ENCODE data around the gene ADD1.
"Not testable (repeated sequence)": the region's sequence is repeated elsewhere in the genome, so short reads cannot be mapped to it uniquely, and the experiment has no call there.

Gene ADD1

GRCh38 chr4:2944586-2945526, 101.2 kb downstream of the ADD1 start:
- Histone ChIP-seq H3K4me3 (ENCODE audit: low read depth in 1 of 2, low read length in 2 of 2) (no peak overlapping the region), H3K27ac (ENCODE audit: low read depth, low read length) (no peak overlapping the region), H3K27me3 (ENCODE audit: control insufficient read depth in 1 of 2, insufficient read depth in 2 of 2, low read length in 2 of 2) (no peaks in the 10 kb centered on the region), H3K9ac (ENCODE audit: low read length) (no peak overlapping the region), H3K36me3 (ENCODE audit: insufficient read depth, low read length) (peaks cover 69% of the 10 kb centered on the region), H3K9me3 (ENCODE audit: low read length) (no peaks in the 10 kb centered on the region), H3K4me1 (ENCODE audit: insufficient read depth, low read length) (no peaks in the 10 kb centered on the region)

- H3K9ac ChIP-seq (ENCODE audit: low read length); H3K4me3 ChIP-seq (ENCODE audit: low read depth in 1 of 2, low read length in 2 of 2); H3K27me3 ChIP-seq (ENCODE audit: control insufficient read depth in 1 of 2, insufficient read depth in 2 of 2, low read length in 2 of 2); H3K9me3 ChIP-seq (ENCODE audit: low read length); H3K4me1 ChIP-seq (ENCODE audit: insufficient read depth, low read length); H3K27ac ChIP-seq (ENCODE audit: low read depth, low read length): not testable (repeated sequence)
- peaks cover 70% of the 10 kb centered on the region for H3K36me3 ChIP-seq (ENCODE audit: insufficient read depth, low read length)
Measured at GRCh38 chr4:2945619-2946604, 102.3 kb downstream of the ADD1 start.

- Histone ChIP-seq H3K4me1 (ENCODE audit: insufficient read depth, low read length) (no peaks in the 10 kb centered on the region), H3K27ac (ENCODE audit: low read depth, low read length) (no peak overlapping the region), H3K9ac (ENCODE audit: low read length) (no peak overlapping the region), H3K4me3 (ENCODE audit: low read depth in 1 of 2, low read length in 2 of 2) (no peak overlapping the region), H3K9me3 (ENCODE audit: low read length) (no peaks in the 10 kb centered on the region), H3K36me3 (ENCODE audit: insufficient read depth, low read length) (peaks cover 67% of the 10 kb centered on the region), H3K27me3 (ENCODE audit: control insufficient read depth in 1 of 2, insufficient read depth in 2 of 2, low read length in 2 of 2) (no peaks in the 10 kb centered on the region)
Measured at GRCh38 chr4:2946812-2947600, 103.4 kb downstream of the ADD1 start.

GRCh38 chr4:2947926-2948325, 104.3 kb downstream of the ADD1 start:
- Histone ChIP-seq H3K9me3 (ENCODE audit: low read length) (no peaks in the 10 kb centered on the region), H3K36me3 (ENCODE audit: insufficient read depth, low read length) (peaks cover 70% of the 10 kb centered on the region), H3K27ac (ENCODE audit: low read depth, low read length) (no peak overlapping the region), H3K4me3 (ENCODE audit: low read depth in 1 of 2, low read length in 2 of 2) (no peak overlapping the region), H3K4me1 (ENCODE audit: insufficient read depth, low read length) (no peaks in the 10 kb centered on the region), H3K9ac (ENCODE audit: low read length) (no peak overlapping the region), H3K27me3 (ENCODE audit: control insufficient read depth in 1 of 2, insufficient read depth in 2 of 2, low read length in 2 of 2) (no peaks in the 10 kb centered on the region)

- Histone ChIP-seq H3K4me3 (ENCODE audit: low read depth in 1 of 2, low read length in 2 of 2) (no peak overlapping the region), H3K27ac (ENCODE audit: low read depth, low read length) (no peak overlapping the region), H3K9ac (ENCODE audit: low read length) (no peak overlapping the region), H3K36me3 (ENCODE audit: insufficient read depth, low read length) (peaks cover 83% of the 10 kb centered on the region), H3K4me1 (ENCODE audit: insufficient read depth, low read length) (no peaks in the 10 kb centered on the region), H3K27me3 (ENCODE audit: control insufficient read depth in 1 of 2, insufficient read depth in 2 of 2, low read length in 2 of 2) (no peaks in the 10 kb centered on the region), H3K9me3 (ENCODE audit: low read length) (no peaks in the 10 kb centered on the region)
Measured at GRCh38 chr4:2948895-2949781, 105.5 kb downstream of the ADD1 start.

- Histone ChIP-seq H3K27ac (ENCODE audit: low read depth, low read length) (no peak overlapping the region), H3K4me3 (ENCODE audit: low read depth in 1 of 2, low read length in 2 of 2) (no peak overlapping the region)
Measured at GRCh38 chr4:2949782-2950125, 106.1 kb downstream of the ADD1 start.

GRCh38 chr4:2950221-2950989, 106.8 kb downstream of the ADD1 start:
- peaks cover 78% of the 10 kb centered on the region for H3K36me3 ChIP-seq (ENCODE audit: insufficient read depth, low read length)
- no peaks in the 10 kb centered on the region for H3K4me1 ChIP-seq (ENCODE audit: insufficient read depth, low read length)
- no peak overlapping the region for H3K27ac ChIP-seq (ENCODE audit: low read depth, low read length)
- no peak overlapping the region for H3K4me3 ChIP-seq (ENCODE audit: low read depth in 1 of 2, low read length in 2 of 2)
- no peaks in the 10 kb centered on the region for H3K27me3 ChIP-seq (ENCODE audit: control insufficient read depth in 1 of 2, insufficient read depth in 2 of 2, low read length in 2 of 2)
- no peaks in the 10 kb centered on the region for H3K9me3 ChIP-seq (ENCODE audit: low read length)
- no peak overlapping the region for H3K9ac ChIP-seq (ENCODE audit: low read length)

More at GRCh38 chr4:2949782-2950125, 106.1 kb downstream of the ADD1 start:
- peaks cover 84% of the 10 kb centered on the region for H3K36me3 ChIP-seq (ENCODE audit: insufficient read depth, low read length)
- H3K4me1 ChIP-seq (ENCODE audit: insufficient read depth, low read length) = no peaks in the 10 kb centered on the region
- no peaks in the 10 kb centered on the region for H3K9me3 ChIP-seq (ENCODE audit: low read length)
- H3K9ac ChIP-seq (ENCODE audit: low read length) = no peak overlapping the region
- H3K27me3 ChIP-seq (ENCODE audit: control insufficient read depth in 1 of 2, insufficient read depth in 2 of 2, low read length in 2 of 2) = no peaks in the 10 kb centered on the region

GRCh38 chr4:2953496-2953895, 109.9 kb downstream of the ADD1 start:
- Histone ChIP-seq H3K9ac (ENCODE audit: low read length) (no peak overlapping the region), H3K9me3 (ENCODE audit: low read length) (no peaks in the 10 kb centered on the region), H3K27ac (ENCODE audit: low read depth, low read length) (no peak overlapping the region), H3K4me1 (ENCODE audit: insufficient read depth, low read length) (no peaks in the 10 kb centered on the region), H3K27me3 (ENCODE audit: control insufficient read depth in 1 of 2, insufficient read depth in 2 of 2, low read length in 2 of 2) (no peaks in the 10 kb centered on the region), H3K36me3 (ENCODE audit: insufficient read depth, low read length) (peaks cover 76% of the 10 kb centered on the region), H3K4me3 (ENCODE audit: low read depth in 1 of 2, low read length in 2 of 2) (no peak overlapping the region)

- no peak overlapping the region for H3K4me3 ChIP-seq (ENCODE audit: low read depth in 1 of 2, low read length in 2 of 2)
- no peaks in the 10 kb centered on the region for H3K9me3 ChIP-seq (ENCODE audit: low read length)
- H3K36me3 ChIP-seq (ENCODE audit: insufficient read depth, low read length) = peaks cover 66% of the 10 kb centered on the region
- no peak overlapping the region for H3K9ac ChIP-seq (ENCODE audit: low read length)
- H3K4me1 ChIP-seq (ENCODE audit: insufficient read depth, low read length) = no peaks in the 10 kb centered on the region
- H3K27me3 ChIP-seq (ENCODE audit: control insufficient read depth in 1 of 2, insufficient read depth in 2 of 2, low read length in 2 of 2) = no peaks in the 10 kb centered on the region
- H3K27ac ChIP-seq (ENCODE audit: low read depth, low read length) = no peak overlapping the region
Measured at GRCh38 chr4:2954358-2955185, 110.9 kb downstream of the ADD1 start.
